ENCODE results near the gene HOXB3. TPM values are rescaled to one million over a fixed set of nuclear protein-coding genes. Genes with fewer than 3 reads are reported as not detected.

The HOXB3 gene
- total and polyA plus RNA-seq, 2 of the 13 experiments (the other 11 are each of a cell fraction or from before 2014, with no cell fraction given): not detected

DNA sequence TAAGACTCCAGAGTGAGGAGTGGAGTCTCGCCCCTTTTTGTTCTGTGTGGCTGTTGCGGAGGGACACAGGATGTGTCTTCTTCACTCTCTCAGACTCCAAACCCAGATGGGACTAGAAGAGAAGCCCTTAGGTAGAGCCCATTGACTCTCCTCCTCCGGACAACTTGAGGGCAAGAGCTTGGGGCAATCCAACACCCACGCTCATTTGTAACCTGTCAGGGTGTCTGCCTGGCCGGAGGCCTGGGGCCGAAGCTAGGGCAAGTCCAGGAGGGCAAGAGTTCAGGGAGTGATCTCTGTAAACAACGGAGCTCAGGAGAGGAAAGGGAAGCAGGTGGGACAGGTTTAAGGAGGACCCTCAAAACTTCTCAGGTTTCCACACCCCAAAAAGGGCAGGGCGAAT is 57.8 kb downstream of the HOXB3 start:
- Histone ChIP-seq H3K4me2 (ENCODE audit: low read depth, low read length) (no peak overlapping the region), H3K27ac (ENCODE audit: extremely low read length, insufficient read depth, low read length) (no peak overlapping the region), H4K20me1 (ENCODE audit: insufficient read depth, low read length) (no peaks in the 10 kb centered on the region), H3K9ac (ENCODE audit: insufficient read depth, low read depth, low read length) (no peak overlapping the region), H3K9me3 (ENCODE audit: low read length) (no peaks in the 10 kb centered on the region), H3K27me3 (ENCODE audit: control insufficient read depth in 1 of 2, insufficient read depth in 2 of 2, low read length in 2 of 2) (peaks cover 3 to 53% of the 10 kb centered on the region in 2 experiments), H3K4me1 (ENCODE audit: insufficient read depth, low read length) (no peaks in the 10 kb centered on the region), H3K4me3 (replicated peaks in 1 of 3; ENCODE audit: insufficient read depth in 1 of 3, low read depth in 2 of 3, low read length in 3 of 3) (no peak overlapping the region), H3K79me2 (ENCODE audit: insufficient read depth, low read length) (no peaks in the 10 kb centered on the region), H2AFZ (ENCODE audit: low read length) (no peak overlapping the region), H3K36me3 (replicated peaks in 1 of 2; ENCODE audit: control insufficient read depth in 1 of 2, insufficient read depth in 2 of 2, low read length in 2 of 2) (no peaks in the 10 kb centered on the region)
- FAIRE-seq (no peak), DNase-seq (ENCODE audit: low spot score) (no peak), ATAC-seq (no peak)
- WGBS (ENCODE audit: low lambda C conversion rate): 33% methylated on average over 4 of the region's 8 CpGs
- CTCF ChIA-PET (ENCODE audit: low intra/inter-chr PET ratio, low total read pairs): no interaction called here
- in situ Hi-C loops (cut with HindIII; ENCODE audit: extremely low pct_ligation_motif_present, low pct_unique_long_range_greater_than_20kb): no loop called here
- POLR2A ChIA-PET: no interaction called here
- intact Hi-C loops (cut with micrococcal nuclease; ENCODE audit: unreplicated experiment): no loop called here
- no TSS peak for BruUV-seq (replicated peaks)
- TF ChIP-seq, protein P1, sequence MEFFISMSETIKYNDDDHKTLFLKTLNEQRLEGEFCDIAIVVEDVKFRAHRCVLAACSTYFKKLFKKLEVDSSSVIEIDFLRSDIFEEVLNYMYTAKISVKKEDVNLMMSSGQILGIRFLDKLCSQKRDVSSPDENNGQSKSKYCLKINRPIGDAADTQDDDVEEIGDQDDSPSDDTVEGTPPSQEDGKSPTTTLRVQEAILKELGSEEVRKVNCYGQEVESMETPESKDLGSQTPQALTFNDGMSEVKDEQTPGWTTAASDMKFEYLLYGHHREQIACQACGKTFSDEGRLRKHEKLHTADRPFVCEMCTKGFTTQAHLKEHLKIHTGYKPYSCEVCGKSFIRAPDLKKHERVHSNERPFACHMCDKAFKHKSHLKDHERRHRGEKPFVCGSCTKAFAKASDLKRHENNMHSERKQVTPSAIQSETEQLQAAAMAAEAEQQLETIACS (CRISPR knock-in tag; IDR thresholded peaks at IDR 0.05): no peak
- TF ChIP-seq HIVEP1 (CRISPR knock-in tag; IDR thresholded peaks at IDR 0.05): no peak
- TF ChIP-seq, protein P2, sequence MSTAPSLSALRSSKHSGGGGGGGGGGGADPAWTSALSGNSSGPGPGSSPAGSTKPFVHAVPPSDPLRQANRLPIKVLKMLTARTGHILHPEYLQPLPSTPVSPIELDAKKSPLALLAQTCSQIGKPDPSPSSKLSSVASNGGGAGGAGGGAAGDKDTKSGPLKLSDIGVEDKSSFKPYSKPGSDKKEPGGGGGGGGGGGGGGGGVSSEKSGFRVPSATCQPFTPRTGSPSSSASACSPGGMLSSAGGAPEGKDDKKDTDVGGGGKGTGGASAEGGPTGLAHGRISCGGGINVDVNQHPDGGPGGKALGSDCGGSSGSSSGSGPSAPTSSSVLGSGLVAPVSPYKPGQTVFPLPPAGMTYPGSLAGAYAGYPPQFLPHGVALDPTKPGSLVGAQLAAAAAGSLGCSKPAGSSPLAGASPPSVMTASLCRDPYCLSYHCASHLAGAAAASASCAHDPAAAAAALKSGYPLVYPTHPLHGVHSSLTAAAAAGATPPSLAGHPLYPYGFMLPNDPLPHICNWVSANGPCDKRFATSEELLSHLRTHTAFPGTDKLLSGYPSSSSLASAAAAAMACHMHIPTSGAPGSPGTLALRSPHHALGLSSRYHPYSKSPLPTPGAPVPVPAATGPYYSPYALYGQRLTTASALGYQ (CRISPR knock-in tag; IDR thresholded peaks at IDR 0.05): no peak
- TF ChIP-seq, protein P3, sequence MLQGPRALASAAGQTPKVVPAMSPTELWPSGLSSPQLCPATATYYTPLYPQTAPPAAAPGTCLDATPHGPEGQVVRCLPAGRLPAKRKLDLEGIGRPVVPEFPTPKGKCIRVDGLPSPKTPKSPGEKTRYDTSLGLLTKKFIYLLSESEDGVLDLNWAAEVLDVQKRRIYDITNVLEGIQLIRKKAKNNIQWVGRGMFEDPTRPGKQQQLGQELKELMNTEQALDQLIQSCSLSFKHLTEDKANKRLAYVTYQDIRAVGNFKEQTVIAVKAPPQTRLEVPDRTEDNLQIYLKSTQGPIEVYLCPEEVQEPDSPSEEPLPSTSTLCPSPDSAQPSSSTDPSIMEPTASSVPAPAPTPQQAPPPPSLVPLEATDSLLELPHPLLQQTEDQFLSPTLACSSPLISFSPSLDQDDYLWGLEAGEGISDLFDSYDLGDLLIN (CRISPR knock-in tag; IDR thresholded peaks at IDR 0.05; ENCODE audit: borderline replicate concordance): no peak
- no peak for TF ChIP-seq POLR2A (IDR thresholded peaks at IDR 0.05; ENCODE audit: insufficient read depth in 1 of 2, low read depth in 2 of 2, low read length in 2 of 2)
- TF ChIP-seq ZNF33B (CRISPR knock-in tag; IDR thresholded peaks at IDR 0.05): no peak
- TF ChIP-seq TCF7L2 (IDR thresholded peaks at IDR 0.05; ENCODE audit: low read depth, low read length): no peak
